SK-N-SH treated with all-trans-retinoic acid at 6 μM for 48 hours (cell line): Measurements from ENCODE around the gene TMEM181.

Source experiments
- ATAC-seq: fragments of 200-7000 bp; cut with Tn5 transposase; 3 replicates; pipeline ENCODE4 v1.9.1; 2020; ENCODE audit warnings: mild to moderate bottlenecking, moderate library complexity
- ARNTL ChIP-seq: fragments of 450-650 bp; formaldehyde crosslinking; IDR thresholded peaks from 2 replicates; pipeline ENCODE4 v1.5.0; 2020; ENCODE audit warnings: low read depth, mild to moderate bottlenecking, moderate library complexity, borderline replicate concordance
- BACH2 ChIP-seq: fragments of 250-450 bp; sonication (Bioruptor Pico); IDR thresholded peaks from 2 replicates; pipeline ENCODE4 v1.9.0; 2021; ENCODE audit warnings: mild to moderate bottlenecking, borderline replicate concordance
- CREB5 ChIP-seq: fragments of 250-450 bp; sonication (Bioruptor Pico); IDR thresholded peaks from 2 replicates; pipeline ENCODE4 v1.5.1; 2020; ENCODE audit warnings: low read depth, mild to moderate bottlenecking, moderate library complexity
- ESRRG ChIP-seq: fragments of 250-450 bp; sonication (Bioruptor Pico); IDR thresholded peaks from 2 replicates; pipeline ENCODE4 v1.6.1; 2021; ENCODE audit warnings: mild to moderate bottlenecking
- GLIS3 ChIP-seq: fragments of 250-450 bp; sonication (Bioruptor Pico); IDR thresholded peaks from 2 replicates; pipeline ENCODE4 v1.5.0; 2020; ENCODE audit warnings: mild to moderate bottlenecking, moderate library complexity
- ISL1 ChIP-seq: fragments of 250-450 bp; sonication (Bioruptor Pico); IDR thresholded peaks from 2 replicates; pipeline ENCODE4 v2.1.2; 2022; ENCODE audit warnings: mild to moderate bottlenecking, moderate library complexity
- PATZ1 ChIP-seq: fragments of 250-450 bp; sonication (Bioruptor Pico); IDR thresholded peaks from 2 replicates; pipeline ENCODE4 v1.8.0; 2020; ENCODE audit warnings: mild to moderate bottlenecking, moderate library complexity, borderline replicate concordance
- POU6F1 ChIP-seq: fragments of 250-450 bp; sonication (Bioruptor Pico); IDR thresholded peaks from 2 replicates; pipeline ENCODE4 v1.8.0; 2021; ENCODE audit warnings: low read depth, mild to moderate bottlenecking, moderate library complexity, borderline replicate concordance
- PPARA ChIP-seq: fragments of 250-450 bp; sonication (Bioruptor Pico); IDR thresholded peaks from 2 replicates; pipeline ENCODE4 v1.5.0; 2020; ENCODE audit warnings: mild to moderate bottlenecking, borderline replicate concordance
- TCF4 ChIP-seq: fragments of 250-450 bp; sonication (Bioruptor Pico); IDR thresholded peaks from 2 replicates; pipeline ENCODE4 v1.8.0; 2021; ENCODE audit warnings: mild to moderate bottlenecking, moderate library complexity, borderline replicate concordance
- TOX ChIP-seq: fragments of 250-450 bp; sonication (Bioruptor Pico); IDR thresholded peaks from 2 replicates; pipeline ENCODE4 v1.8.0; 2021; ENCODE audit warnings: mild to moderate bottlenecking, moderate library complexity, borderline replicate concordance
- TSHZ2 ChIP-seq: fragments of 250-450 bp; sonication (Bioruptor Pico); IDR thresholded peaks from 2 replicates; pipeline ENCODE4 v1.5.0; 2020; ENCODE audit warnings: mild to moderate bottlenecking, moderate library complexity
- ZC3H10 ChIP-seq: fragments of 250-450 bp; sonication (Bioruptor Pico); IDR thresholded peaks from 2 replicates; pipeline ENCODE4 v1.5.1; 2021; ENCODE audit warnings: mild to moderate bottlenecking, moderate library complexity
- ZFP3 ChIP-seq: fragments of 250-450 bp; sonication (Bioruptor Pico); IDR thresholded peaks from 2 replicates; pipeline ENCODE4 v1.5.0; 2020; ENCODE audit warnings: mild to moderate bottlenecking, moderate library complexity
- ZFP30 ChIP-seq: fragments of 450-650 bp; formaldehyde crosslinking; IDR thresholded peaks from 2 replicates; pipeline ENCODE4 v1.5.0; 2022; ENCODE audit warnings: mild to moderate bottlenecking, moderate library complexity
- ZNF70 ChIP-seq: fragments of 450-650 bp; formaldehyde crosslinking; IDR thresholded peaks from 2 replicates; pipeline ENCODE4 v1.5.0; 2020; ENCODE audit warnings: mild to moderate bottlenecking, moderate library complexity
- ZNF8 ChIP-seq: fragments of 450-650 bp; formaldehyde crosslinking; IDR thresholded peaks from 2 replicates; pipeline ENCODE4 v1.5.0; 2020; ENCODE audit warnings: mild to moderate bottlenecking, moderate library complexity

TMEM181 gene

GRCh38 chr6:158619922-158620801, 60.3 kb downstream of the TMEM181 start:
- no peak for TF ChIP-seq ARNTL (CRISPR knock-in tag)
- TF ChIP-seq ZFP3 (CRISPR knock-in tag) = no peak
- TF ChIP-seq TCF4 (CRISPR knock-in tag) = no peak
- TF ChIP-seq TSHZ2 = no peak
- no peak for TF ChIP-seq ESRRG (CRISPR knock-in tag)
- no peak for TF ChIP-seq CREB5 (CRISPR knock-in tag)
- no peak for TF ChIP-seq ISL1 (CRISPR knock-in tag)
- no peak for TF ChIP-seq TOX (CRISPR knock-in tag)
- no peak for TF ChIP-seq POU6F1
- no peak for TF ChIP-seq ZNF8 (CRISPR knock-in tag)
- no peak for TF ChIP-seq PPARA
- TF ChIP-seq PATZ1 (CRISPR knock-in tag) = no peak
- ATAC-seq = no peak

- peak; percentile 43; the same call in 2 of the 3 replicates for ATAC-seq
- TF ChIP-seq ZC3H10 (CRISPR knock-in tag) (no peak), ESRRG (CRISPR knock-in tag) (no peak), ARNTL (CRISPR knock-in tag) (no peak), PPARA (no peak), ZFP30 (CRISPR knock-in tag) (no peak), TSHZ2 (no peak), TCF4 (CRISPR knock-in tag) (no peak), ZNF70 (CRISPR knock-in tag) (no peak), TOX (CRISPR knock-in tag) (no peak), ZFP3 (CRISPR knock-in tag) (no peak), ZNF8 (CRISPR knock-in tag) (no peak), BACH2 (CRISPR knock-in tag) (no peak), GLIS3 (CRISPR knock-in tag) (no peak), POU6F1 (no peak), PATZ1 (CRISPR knock-in tag) (no peak)
- TF ChIP-seq, all 23 proteins: peak for 0
Observed at GRCh38 chr6:158620963-158621693, 61.2 kb downstream of the TMEM181 start.
